Endothelial cell of umbilical vein (primary cell): ENCODE results near the gene RNASEH1. TPM values are rescaled to one million over a fixed set of nuclear protein-coding genes. Genes with fewer than 3 reads are reported as not detected.

Experiments
- BruUV-seq: library from RNA; stranded (reverse); fragments of 400-500 nt; replicated peaks from 2 replicates; lab custom pipeline; 2021; lab: Mats Ljungman, UMichigan
- CTCF ChIA-PET: fragments of 300-600, 350-600 bp; sonication (Branson Sonifier 250); formaldehyde crosslinking; loops from one replicate; lab custom pipeline; 2021; ENCODE audit warnings: antibody characterized with exemption, inconsistent platforms; lab: Charles Lee
- POLR2A ChIA-PET: fragments of 300-600, 350-600 bp; sonication (Branson Sonifier 250); formaldehyde crosslinking; loops from one replicate; lab custom pipeline; 2021; ENCODE audit warnings: antibody characterized with exemption, inconsistent platforms; lab: Charles Lee
- DNase-seq: peaks from one replicate; pipeline ENCODE4 v3.0.0-alpha.2; 2011; ENCODE audit warnings: low read depth, low spot score
- FAIRE-seq: peaks from 2 replicates; lab custom pipeline; 2011; peaks lifted over from hg19 to GRCh38; lab: Jason Lieb, UNC
- H2AFZ ChIP-seq: 2 replicates; pipeline ENCODE4 v1.6.0; 2012; ENCODE audit warnings: low read depth, low read length, control low read depth, inconsistent platforms
- H3K27ac ChIP-seq: 2 replicates; pipeline ENCODE4 v1.5.1; 2011; ENCODE audit warnings: low read depth, mild to moderate bottlenecking, control low read depth, low read length, moderate library complexity; ENCODE audit not compliant: insufficient read depth
- H3K27me3 ChIP-seq, 2 experiments: 2 replicates each; pipeline versions ENCODE4 v1.6.0 to v1.6.1; 2011; ENCODE audit warnings: low read length in 2 of 2, mixed read lengths in 1 of 2; ENCODE audit not compliant: control insufficient read depth in 2 of 2, insufficient read depth in 2 of 2
- H3K36me3 ChIP-seq, 2 experiments: 2 replicates in 1 of 2; 3 replicates in 1 of 2; pipeline ENCODE4 v1.5.1; 2011; ENCODE audit warnings: low read length in 2 of 2, mild to moderate bottlenecking in 1 of 2, moderate library complexity in 1 of 2; ENCODE audit not compliant: control insufficient read depth in 2 of 2, insufficient read depth in 2 of 2; ENCODE audit errors: extremely low read depth in 1 of 2
- H3K4me1 ChIP-seq: 3 replicates; pipeline ENCODE4 v1.5.1; 2011; ENCODE audit warnings: mild to moderate bottlenecking, low read length; ENCODE audit not compliant: control insufficient read depth, insufficient read depth; ENCODE audit errors: extremely low read depth
- H3K4me2 ChIP-seq: 2 replicates; pipeline ENCODE4 v1.6.1; 2011; ENCODE audit warnings: low read length, control low read depth, mixed read lengths; ENCODE audit not compliant: insufficient read depth
- H3K4me3 ChIP-seq, 3 experiments: fragments of 200-600 bp in 1 of 3; sonication (generic), shearing (Covaris generic) in 1 of 3; replicated peaks in 1 of 3; 2 replicates each; pipeline ENCODE4 v1.5.1; 2011 to 2016; ENCODE audit warnings: control low read depth in 3 of 3, low read length in 3 of 3, mild to moderate bottlenecking in 2 of 3, inconsistent platforms in 1 of 3, low read depth in 1 of 3, moderate library complexity in 1 of 3; ENCODE audit not compliant: insufficient read depth in 1 of 3
- H3K79me2 ChIP-seq: 2 replicates; pipeline ENCODE4 v1.6.0; 2012; ENCODE audit warnings: low read length, inconsistent platforms; ENCODE audit not compliant: control insufficient read depth, insufficient read depth
- H3K9ac ChIP-seq: replicated peaks from 2 replicates; pipeline ENCODE3; 2011; ENCODE audit warnings: low read length, control low read depth; ENCODE audit not compliant: insufficient read depth; ENCODE audit errors: extremely low read depth
- H3K9me1 ChIP-seq: replicated peaks from 3 replicates; pipeline ENCODE4 v1.6.0; 2011; ENCODE audit warnings: mild to moderate bottlenecking, low read length; ENCODE audit not compliant: control insufficient read depth, insufficient read depth; ENCODE audit errors: extremely low read depth
- H3K9me3 ChIP-seq: replicated peaks from 2 replicates; pipeline ENCODE4 v1.5.1; 2012; ENCODE audit warnings: low read length, inconsistent platforms; ENCODE audit not compliant: control insufficient read depth, insufficient read depth
- H4K20me1 ChIP-seq: replicated peaks from 2 replicates; pipeline ENCODE3; 2011; ENCODE audit warnings: mild to moderate bottlenecking, low read length; ENCODE audit not compliant: control insufficient read depth, insufficient read depth; ENCODE audit errors: extremely low read depth
- CTCF ChIP-seq, 2 donors: IDR thresholded peaks; 1 replicate in 1 of 2; 2 replicates in 1 of 2; pipeline ENCODE4 v1.5.1; 2011; ENCODE audit warnings: low read length in 2 of 2, mild to moderate bottlenecking in 2 of 2, moderate library complexity in 2 of 2, control low read depth in 1 of 2, inconsistent platforms in 1 of 2, low read depth in 1 of 2; ENCODE audit not compliant: insufficient read depth in 1 of 2; ENCODE audit errors: extremely low read depth in 1 of 2
- EZH2 ChIP-seq: IDR thresholded peaks from 2 replicates; pipeline ENCODE4 v1.6.1; 2012; ENCODE audit warnings: borderline replicate concordance, low read depth, mild to moderate bottlenecking, moderate library complexity, low read length, inconsistent platforms; ENCODE audit not compliant: severe bottlenecking
- FOS ChIP-seq: IDR thresholded peaks from 2 replicates; pipeline ENCODE4 v1.6.1; 2011; ENCODE audit warnings: mild to moderate bottlenecking, low read length, moderate library complexity, borderline replicate concordance; ENCODE audit not compliant: insufficient read depth
- GATA2 ChIP-seq: IDR thresholded peaks from 2 replicates; pipeline ENCODE4 v1.7.0; 2011; ENCODE audit warnings: low read depth, mild to moderate bottlenecking, moderate library complexity, mixed read lengths, low read length; ENCODE audit not compliant: insufficient read length, insufficient read depth
- JUN ChIP-seq: IDR thresholded peaks from 2 replicates; pipeline ENCODE4 v1.6.1; 2011; ENCODE audit warnings: borderline replicate concordance, low read depth; ENCODE audit not compliant: insufficient read length, insufficient read depth
- MAX ChIP-seq: IDR thresholded peaks from 2 replicates; pipeline ENCODE4 v1.6.1; 2011; ENCODE audit not compliant: insufficient read depth, insufficient read length
- MYC ChIP-seq: IDR thresholded peaks from one replicate; pipeline ENCODE4 v1.6.1; 2011; ENCODE audit warnings: mild to moderate bottlenecking, low read depth, low read length
- POLR2A ChIP-seq: IDR thresholded peaks from 2 replicates; pipeline ENCODE4 v1.6.1; 2012; ENCODE audit warnings: low read depth, mild to moderate bottlenecking, control low read depth, low read length
- POLR2AphosphoS5 ChIP-seq: IDR thresholded peaks from 2 replicates; pipeline ENCODE4 v1.6.1; 2012; ENCODE audit warnings: low read depth, mild to moderate bottlenecking, control low read depth, low read length, moderate library complexity; ENCODE audit not compliant: insufficient read depth
- dilution Hi-C: fragments of 300-500 bp; cut with MboI; formaldehyde crosslinking; loops from one replicate; pipeline ENCODE4 v1.15.0; 2019; ENCODE audit warnings: low sequenced_read_pairs; ENCODE audit not compliant: extremely low pct_ligation_motif_present
- intact Hi-C: fragments of 100-400 bp; cut with micrococcal nuclease; formaldehyde crosslinking; loops from one replicate; pipeline ENCODE4 v1.10.0; 2022
- polyA plus RNA-seq, 4 experiments: library from polyadenylated mRNA; depleted of rRNA in 3 of 4; stranded (reverse) in 3 of 4; unstranded in 1 of 4; fragments of >200 nt; gene quantifications; 2 replicates each; pipeline versions ENCODE4 v1.2.1 to v1.2.3, GENCODE V29; 2011 to 2012; ENCODE audit warnings: missing spikeins in 1 of 4
- total RNA-seq: library from RNA; stranded (reverse); gene quantifications from 2 replicates; pipeline ENCODE4 v1.2.3, GENCODE V29; 2021

Gene RNASEH1
- total and polyA plus RNA-seq, 2 donors (not counting 3 experiments of a cell fraction or from before 2014, with no cell fraction given): 12.8 to 30.8 TPM

GRCh38 chr2:3595985-3596384 is 37.9 kb upstream of the RNASEH1 start:
- H3K27ac ChIP-seq: no peak overlapping the region
- H3K9me1 ChIP-seq: no peaks in the 10 kb centered on the region
- DNase-seq: no peak
- peaks cover 4% of the 10 kb centered on the region for H3K4me1 ChIP-seq
- H3K9ac ChIP-seq: no peak overlapping the region
- no peaks in the 10 kb centered on the region for H3K79me2 ChIP-seq
- H3K9me3 ChIP-seq: no peaks in the 10 kb centered on the region
- H3K4me2 ChIP-seq: no peak overlapping the region
- no peaks in the 10 kb centered on the region for H4K20me1 ChIP-seq
- no TSS peak for BruUV-seq
- intact Hi-C loops (loop anchor here (2.0 kb wide), 1 partner anchor 55 kb away; no protein-coding TSS in a partner anchor), dilution Hi-C loops (no loop called here)
- ChIA-PET CTCF (no interaction called here), POLR2A (no interaction called here)
- no peak overlapping the region for H3K4me3 ChIP-seq
- no peak for FAIRE-seq
- no peaks in the 10 kb centered on the region for H3K36me3 ChIP-seq
- no peak overlapping the region for H2AFZ ChIP-seq
- TF ChIP-seq CTCF (IDR thresholded peaks at IDR 0.05; ENCODE audit: extremely low read depth in 1 of 2, insufficient read depth in 1 of 2, low read depth in 1 of 2, low read length in 2 of 2) (no peak), POLR2A (no peak), FOS (no peak), MYC (no peak), MAX (no peak), JUN (no peak)
- no peaks in the 10 kb centered on the region for H3K27me3 ChIP-seq

- intact Hi-C loops: loop anchor here (2.0 kb wide), 1 partner anchor 55 kb away; no protein-coding TSS in a partner anchor
These were observed 37.3 kb upstream of the RNASEH1 start for GRCh38 chr2:3595404-3595803.

More at GRCh38 chr2:3595404-3595803, 37.3 kb upstream of the RNASEH1 start:
- no peak overlapping the region for H3K9ac ChIP-seq
- dilution Hi-C loops: no loop called here
- H3K4me1 ChIP-seq: peaks cover 4% of the 10 kb centered on the region
- no peak overlapping the region for H3K27ac ChIP-seq
- H3K4me3 ChIP-seq: no peak overlapping the region
- H3K9me3 ChIP-seq: no peaks in the 10 kb centered on the region
- no peaks in the 10 kb centered on the region for H3K79me2 ChIP-seq
- CTCF ChIA-PET: interaction anchor here (1.3 to 2.8 kb wide), 2 partner anchors 12 to 17 kb away, joined by 4 to 14 read pairs; no protein-coding TSS in a partner anchor
- POLR2A ChIA-PET: no interaction called here
- no peaks in the 10 kb centered on the region for H3K27me3 ChIP-seq
- FAIRE-seq: no peak
- no peaks in the 10 kb centered on the region for H4K20me1 ChIP-seq
- TF ChIP-seq CTCF (IDR thresholded peaks at IDR 0.05; ENCODE audit: extremely low read depth in 1 of 2, insufficient read depth in 1 of 2, low read depth in 1 of 2, low read length in 2 of 2) (no peak), GATA2 (no peak), EZH2 (no peak), FOS (no peak), POLR2AphosphoS5 (no peak), POLR2A (no peak), JUN (no peak), MAX (no peak), MYC (no peak)
- BruUV-seq: no TSS peak
- H2AFZ ChIP-seq: peak overlapping the region; percentile 47
- H3K4me2 ChIP-seq: peak overlapping the region; percentile 23
- no peaks in the 10 kb centered on the region for H3K36me3 ChIP-seq
- no peaks in the 10 kb centered on the region for H3K9me1 ChIP-seq
- DNase-seq: no peak
